GM12891 (cell line): ENCODE results near the gene MLIP.

Source experiments
- POLR2A ChIP-seq: IDR thresholded peaks from 2 replicates; pipeline ENCODE4 v1.6.1; 2011; ENCODE audit warnings: low read depth, low read length, control low read depth
- POLR2AphosphoS5 ChIP-seq: IDR thresholded peaks from 2 replicates; pipeline ENCODE4 v1.6.1; 2011; ENCODE audit warnings: low read depth, low read length, control low read depth
- SPI1 ChIP-seq: IDR thresholded peaks from 2 replicates; pipeline ENCODE4 v1.6.1; 2011; ENCODE audit warnings: low read depth, low read length, control low read depth
- TAF1 ChIP-seq: IDR thresholded peaks from 2 replicates; pipeline ENCODE4 v1.6.1; 2011; ENCODE audit warnings: low read depth, low read length, control low read depth

- TF ChIP-seq POLR2A (no peak), POLR2AphosphoS5 (no peak), TAF1 (no peak), SPI1 (no peak)
These were observed 125.7 kb downstream of the MLIP start for GRCh38 chr6:54236984-54237383.
